HG02642 (cell line): ENCODE measurements around the gene CLIP4.
A peak's percentile ranks its signal among the peaks of the same experiment; 100 is the strongest.
"Not testable (repeated sequence)": the region's sequence is repeated elsewhere in the genome, so short reads cannot be mapped to it uniquely, and the experiment has no call there.

Experiments
- ATAC-seq: cut with Tn5 transposase; IDR thresholded peaks from one replicate; pipeline ENCODE4 v1.9.1; 2021; ENCODE audit warnings: mild to moderate bottlenecking; ENCODE audit not compliant: unreplicated experiment, poor library complexity

The CLIP4 gene, protein sequence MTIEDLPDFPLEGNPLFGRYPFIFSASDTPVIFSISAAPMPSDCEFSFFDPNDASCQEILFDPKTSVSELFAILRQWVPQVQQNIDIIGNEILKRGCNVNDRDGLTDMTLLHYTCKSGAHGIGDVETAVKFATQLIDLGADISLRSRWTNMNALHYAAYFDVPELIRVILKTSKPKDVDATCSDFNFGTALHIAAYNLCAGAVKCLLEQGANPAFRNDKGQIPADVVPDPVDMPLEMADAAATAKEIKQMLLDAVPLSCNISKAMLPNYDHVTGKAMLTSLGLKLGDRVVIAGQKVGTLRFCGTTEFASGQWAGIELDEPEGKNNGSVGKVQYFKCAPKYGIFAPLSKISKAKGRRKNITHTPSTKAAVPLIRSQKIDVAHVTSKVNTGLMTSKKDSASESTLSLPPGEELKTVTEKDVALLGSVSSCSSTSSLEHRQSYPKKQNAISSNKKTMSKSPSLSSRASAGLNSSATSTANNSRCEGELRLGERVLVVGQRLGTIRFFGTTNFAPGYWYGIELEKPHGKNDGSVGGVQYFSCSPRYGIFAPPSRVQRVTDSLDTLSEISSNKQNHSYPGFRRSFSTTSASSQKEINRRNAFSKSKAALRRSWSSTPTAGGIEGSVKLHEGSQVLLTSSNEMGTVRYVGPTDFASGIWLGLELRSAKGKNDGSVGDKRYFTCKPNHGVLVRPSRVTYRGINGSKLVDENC

DNA sequence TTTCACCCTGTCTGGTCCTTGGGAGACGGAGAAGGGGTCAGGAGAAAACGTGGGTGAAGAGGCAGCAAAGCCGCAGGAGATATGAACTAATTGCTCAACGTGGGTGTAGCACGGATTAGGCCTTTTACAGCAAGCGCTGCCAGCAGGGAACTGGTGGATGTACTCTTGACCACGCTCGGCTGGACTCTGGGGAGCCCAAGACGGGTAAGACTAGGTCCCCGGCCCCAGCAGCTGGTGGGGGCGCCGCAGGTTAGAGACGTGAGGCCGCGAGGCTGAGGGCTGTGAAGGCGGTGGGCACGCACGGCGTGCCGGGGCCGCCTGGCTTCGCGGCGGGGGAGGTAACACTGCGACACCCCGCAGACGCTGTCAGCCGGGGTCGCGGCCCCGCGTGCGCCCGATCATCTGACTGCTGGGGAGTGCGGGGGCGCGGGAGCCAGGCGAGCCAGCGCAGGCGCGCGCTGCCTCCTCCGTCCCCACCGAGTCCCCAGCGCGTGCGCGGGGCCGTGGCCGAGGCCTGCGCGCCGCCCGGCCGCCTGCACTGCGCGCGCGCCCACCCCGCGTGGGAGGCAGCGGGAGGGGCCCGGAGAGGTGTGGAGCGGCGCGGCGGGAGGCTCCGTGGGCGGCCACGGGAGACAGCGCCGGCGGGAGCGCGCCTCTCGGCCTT lies at the start of gene CLIP4:
CLIP4 (plus strand) TSS at position 470 of the 664 bp plus-strand sequence. CDS start 5,974 bp downstream, outside the sequence.
- peak; percentile 68 for ATAC-seq

DNA sequence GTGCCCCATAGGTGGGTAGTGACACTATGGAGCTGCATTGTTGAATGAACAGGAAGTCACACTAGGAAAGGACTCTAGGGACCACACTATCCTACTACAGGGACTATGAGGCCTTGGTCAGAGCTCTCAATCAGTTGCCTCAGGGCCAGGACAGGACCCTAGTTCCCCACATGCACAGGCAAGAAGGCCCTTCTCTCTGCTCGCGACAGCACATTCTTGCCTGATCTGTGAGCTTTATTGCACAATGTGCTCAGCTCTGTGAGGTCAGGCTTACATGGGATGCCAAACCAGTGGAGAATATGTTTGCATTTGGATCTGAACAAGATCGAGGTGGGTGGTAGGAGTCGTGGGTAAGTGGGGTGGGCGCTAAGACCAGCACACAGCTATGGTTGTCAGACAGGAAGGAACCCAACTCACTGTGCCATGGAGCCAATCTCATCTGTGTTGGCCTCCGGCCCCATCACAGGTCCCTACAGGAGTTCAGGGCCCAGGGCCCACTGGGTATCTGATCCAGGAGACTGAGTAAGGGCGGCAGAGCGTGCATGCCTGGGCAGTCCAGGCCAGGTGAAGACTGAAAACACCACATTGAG lies 48.8 kb upstream of the CLIP4 start:
- ATAC-seq = no peak

- no peak for ATAC-seq
Measured at GRCh38 chr2:29066997-29067605, 48.1 kb upstream of the CLIP4 start.

- no peak for ATAC-seq
Measured at GRCh38 chr2:29068513-29068912, 46.7 kb upstream of the CLIP4 start.

DNA sequence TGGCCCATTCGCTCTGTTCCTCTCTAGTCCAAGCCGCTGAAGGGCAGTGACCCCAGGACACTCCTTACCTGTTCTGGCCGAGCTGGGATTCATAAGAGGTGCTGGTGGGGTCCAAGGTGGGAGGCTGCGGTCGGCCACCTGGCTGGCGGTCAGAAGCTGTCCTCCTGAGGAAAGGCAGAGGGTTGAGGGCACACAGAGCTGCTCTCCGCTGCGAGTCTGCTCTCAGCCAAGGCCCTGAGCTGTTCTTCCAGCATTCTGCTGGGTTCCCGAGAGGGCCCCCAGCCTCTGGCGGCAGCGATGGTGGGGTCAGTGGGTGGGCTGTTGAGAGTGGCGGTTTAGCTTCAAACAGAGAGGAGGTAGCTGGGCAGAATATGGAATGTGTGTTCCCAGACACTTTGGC lies 44.7 kb upstream of the CLIP4 start:
- no peak for ATAC-seq

DNA sequence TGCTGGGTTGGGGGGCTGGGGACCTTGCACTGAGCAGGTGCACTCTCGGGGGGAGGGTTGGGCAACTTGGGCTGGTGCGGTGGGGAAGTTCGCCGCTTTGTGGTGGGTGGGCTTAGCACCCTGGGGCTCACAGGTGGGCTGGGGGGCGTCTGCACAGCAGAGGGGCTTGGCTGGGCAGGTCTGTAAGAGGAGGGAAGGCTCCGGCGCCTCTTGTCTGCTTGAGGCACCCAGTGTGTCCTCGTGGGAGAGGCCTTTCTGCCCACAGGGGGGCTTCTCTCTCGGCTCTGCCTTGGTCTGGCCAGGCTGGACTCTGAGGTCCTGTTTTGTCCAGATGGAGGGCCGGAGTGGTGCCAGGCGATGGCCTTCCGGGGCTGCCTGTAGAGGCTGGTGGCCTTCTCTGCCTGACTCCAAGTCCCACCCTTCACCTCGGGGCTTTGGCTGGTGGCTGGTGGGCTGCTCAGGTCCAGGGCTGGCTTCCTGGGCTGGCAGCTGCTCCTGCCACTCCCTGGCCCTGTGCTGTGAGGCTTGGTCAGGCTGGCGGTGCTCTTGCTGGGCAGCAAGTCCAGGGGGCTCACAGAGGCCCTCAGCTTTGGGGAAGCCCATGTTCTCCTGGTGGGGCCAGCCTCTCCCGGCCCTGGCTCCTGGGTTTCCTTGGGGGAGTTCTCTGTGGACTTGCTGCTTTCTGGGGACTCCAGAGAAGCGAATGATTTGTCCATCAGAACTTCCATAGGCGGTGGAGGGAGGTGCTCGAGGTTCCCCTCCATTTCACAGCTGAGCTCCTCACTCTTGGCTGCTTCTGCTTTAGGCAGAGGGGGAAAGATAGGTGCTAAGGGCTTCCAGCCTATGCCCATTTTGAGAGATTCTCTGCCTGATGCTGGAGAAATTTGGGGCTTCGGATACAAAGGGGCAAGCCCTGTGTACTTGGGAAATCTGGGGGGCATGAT lies 43.9 kb upstream of the CLIP4 start:
- no peak for ATAC-seq

DNA sequence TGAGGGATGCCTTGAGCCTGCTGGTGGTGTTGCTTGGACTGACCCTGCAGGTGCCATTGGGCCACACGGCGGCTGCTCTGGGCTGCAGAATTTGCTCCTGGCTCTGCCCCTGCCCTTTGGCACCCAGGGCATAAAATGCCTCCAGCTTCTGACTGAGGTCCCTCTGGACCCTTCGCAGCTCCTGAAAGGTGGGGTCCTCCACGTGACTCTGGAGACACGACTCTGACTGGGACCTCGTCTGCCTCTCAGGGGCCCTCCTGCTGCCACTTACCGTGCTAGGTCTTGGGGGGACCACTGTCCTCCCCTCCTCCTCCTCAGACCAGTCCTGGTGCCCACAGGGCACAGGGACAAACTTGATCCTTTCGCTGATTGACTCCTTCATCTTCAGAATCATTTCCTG lies 43.0 kb upstream of the CLIP4 start:
- no peak for ATAC-seq

- no peak for ATAC-seq
Measured at GRCh38 chr2:29072971-29073725, 42.1 kb upstream of the CLIP4 start.

DNA sequence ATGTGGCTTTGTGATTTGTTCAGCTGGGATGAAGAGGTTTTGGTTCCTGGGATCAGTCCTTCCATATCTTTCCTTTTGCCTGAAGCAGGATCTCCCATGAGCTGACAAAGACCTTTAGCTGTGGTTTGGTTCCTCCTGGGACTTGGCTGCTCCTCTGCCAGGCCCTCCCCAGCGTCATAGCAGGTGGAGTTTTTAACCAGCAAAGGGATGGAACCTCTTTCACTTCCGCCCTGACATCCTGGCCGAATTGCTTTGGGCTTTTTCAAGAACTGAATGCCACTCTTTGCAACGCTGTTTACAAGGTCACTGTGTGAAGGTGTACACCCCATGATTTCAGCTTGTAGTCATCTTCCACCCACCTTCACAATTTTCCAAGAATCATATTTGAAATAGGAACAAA lies 41.3 kb upstream of the CLIP4 start:
- ATAC-seq = no peak

GRCh38 chr2:29074411-29074810 lies 40.8 kb upstream of the CLIP4 start, which contains the start of gene PCARE:
PCARE (minus strand) TSS chr2:29074523; CDS start chr2:29074261, 262 bp downstream.
- ATAC-seq = no peak

GRCh38 chr2:29075894-29076705 lies 39.1 kb upstream of the CLIP4 start:
- ATAC-seq = no peak

- ATAC-seq = no peak
Measured at GRCh38 chr2:29079887-29080286, 35.3 kb upstream of the CLIP4 start.

DNA sequence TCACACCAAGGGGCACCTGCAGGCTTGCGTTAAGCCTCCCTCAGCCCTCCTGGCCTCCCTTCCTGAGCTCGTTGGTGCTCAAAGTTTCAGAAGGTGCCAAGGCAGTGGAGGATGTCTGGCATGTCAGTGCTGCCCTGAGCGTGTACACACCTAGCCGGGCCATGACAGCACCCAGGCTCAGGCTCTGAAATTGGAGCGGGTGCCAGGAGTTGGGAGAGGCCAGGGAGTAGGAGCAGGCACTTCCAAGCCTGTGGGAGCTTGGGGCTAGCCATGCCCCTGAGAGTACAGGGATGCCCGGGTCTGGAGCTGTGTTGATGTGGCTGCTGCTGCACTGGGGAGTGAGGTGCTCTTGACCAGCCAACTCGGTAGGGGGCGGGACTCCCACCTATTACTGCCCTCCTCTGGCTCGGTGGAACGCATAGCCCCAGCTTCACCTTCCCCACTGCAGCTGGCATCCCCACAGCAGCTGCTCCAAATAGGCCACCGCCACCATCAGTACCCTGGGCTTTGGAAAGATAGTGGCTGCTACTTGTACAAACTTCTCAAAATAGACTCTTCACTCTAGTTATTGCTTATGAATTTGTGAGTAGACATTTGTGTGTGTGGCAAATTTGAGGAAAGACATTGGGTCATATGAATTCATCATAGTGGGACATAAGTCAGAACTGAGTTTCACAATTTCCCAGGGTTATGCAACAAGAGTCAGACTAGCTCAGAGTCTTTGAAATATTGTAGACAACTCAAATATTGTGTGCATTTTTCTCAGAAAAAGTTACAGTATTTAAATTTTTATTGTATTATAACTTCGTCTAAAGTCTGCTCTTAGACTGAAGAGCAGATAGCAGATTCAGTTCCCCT lies 34.1 kb upstream of the CLIP4 start:
- no peak for ATAC-seq

GRCh38 chr2:29082804-29083495 lies 32.3 kb upstream of the CLIP4 start:
- peak; percentile 47 for ATAC-seq

DNA sequence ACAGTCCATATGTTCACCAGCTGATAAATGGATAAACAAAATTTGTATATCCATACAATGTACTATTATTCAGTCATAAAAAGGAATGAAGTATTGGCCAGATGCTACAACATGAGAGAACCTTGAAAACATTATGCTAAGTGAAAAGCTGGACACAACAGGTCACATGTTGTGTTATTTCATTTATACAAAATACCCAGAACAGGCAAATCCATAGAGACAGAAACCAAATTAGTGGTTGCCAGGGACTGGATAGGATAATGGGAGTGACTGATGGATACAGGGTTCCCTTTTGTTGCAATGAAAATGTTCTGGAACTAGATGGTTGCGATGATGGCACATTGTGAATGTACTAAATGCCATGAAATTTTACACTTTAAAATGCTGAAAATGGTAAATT lies 30.7 kb upstream of the CLIP4 start:
- ATAC-seq = no peak

- not testable (repeated sequence) for ATAC-seq
Measured at GRCh38 chr2:29090311-29090710, 24.9 kb upstream of the CLIP4 start.
